SW 1271 (cell line): ENCODE results near the gene FXN.
"Not testable (repeated sequence)": the region's sequence is repeated elsewhere in the genome, so short reads cannot be mapped to it uniquely, and the experiment has no call there.

Source experiments
- DNase-seq, 2 experiments: peaks; one replicate each; lab custom pipeline; 2025; lab: John Stamatoyannopoulos, UW

FXN gene

GRCh38 chr9:69035438-69036308 is at the start of gene FXN:
TSS of gene FXN (plus strand) at chr9:69035752. CDS start at chr9:69035783, 31 bp downstream.
- peak; percentile 29 to 75 for DNase-seq

GRCh38 chr9:68986949-68987348 is 48.6 kb upstream of the FXN start:
- DNase-seq = not testable (repeated sequence)

GRCh38 chr9:68991457-68991856 is 44.1 kb upstream of the FXN start:
- DNase-seq = no peak

GRCh38 chr9:68995776-68996175 is 39.8 kb upstream of the FXN start:
- no peak for DNase-seq

GRCh38 chr9:68996462-68996861 is 39.1 kb upstream of the FXN start:
- DNase-seq = no peak

- no peak for DNase-seq
Observed at GRCh38 chr9:68997666-68998065, 37.9 kb upstream of the FXN start.

GRCh38 chr9:68998385-68998784 is 37.2 kb upstream of the FXN start:
- DNase-seq = no peak

GRCh38 chr9:68998812-68999211 is 36.7 kb upstream of the FXN start:
- DNase-seq = no peak

GRCh38 chr9:68999393-69000105 is 36.0 kb upstream of the FXN start:
- DNase-seq = peak; percentile 9 to 74

GRCh38 chr9:69001921-69002320 is 33.6 kb upstream of the FXN start:
- DNase-seq = no peak

- DNase-seq = no peak
Observed at GRCh38 chr9:69003051-69003450, 32.5 kb upstream of the FXN start.

GRCh38 chr9:69004836-69005235 is 30.7 kb upstream of the FXN start:
- DNase-seq = no peak

- DNase-seq = no peak
Observed at GRCh38 chr9:69009708-69010107, 25.8 kb upstream of the FXN start.

- DNase-seq = no peak
Observed at GRCh38 chr9:69012696-69013381, 22.7 kb upstream of the FXN start.

- DNase-seq = no peak
Observed at GRCh38 chr9:69013382-69013727, 22.2 kb upstream of the FXN start.

GRCh38 chr9:69014013-69014412 is 21.5 kb upstream of the FXN start, which contains the start of gene PRKACG:
TSS of gene PRKACG (minus strand) at chr9:69014113. CDS start at chr9:69014092, 21 bp downstream.
- no peak for DNase-seq

- no peak for DNase-seq
Observed at GRCh38 chr9:69016191-69017096, 19.1 kb upstream of the FXN start.

- no peak for DNase-seq
Observed at GRCh38 chr9:69018737-69019136, 16.8 kb upstream of the FXN start.

GRCh38 chr9:69019808-69020207 is 15.7 kb upstream of the FXN start:
- no peak for DNase-seq

- no peak for DNase-seq
Observed at GRCh38 chr9:69020301-69021145, 15.0 kb upstream of the FXN start.

GRCh38 chr9:69023650-69024049 is 11.9 kb upstream of the FXN start:
- no peak for DNase-seq
